NCI-H82 treated with DMSO at 0.1 percent for 48 hours (cell line): ENCODE results near the gene LIPT1.
"Not testable (repeated sequence)": the region's sequence is repeated elsewhere in the genome, so short reads cannot be mapped to it uniquely, and the experiment has no call there.

ENCODE experiments used
- DNase-seq: peaks from one replicate; lab custom pipeline; 2025; ENCODE audit not compliant: unreplicated experiment; lab: John Stamatoyannopoulos, UW

Gene LIPT1

DNA sequence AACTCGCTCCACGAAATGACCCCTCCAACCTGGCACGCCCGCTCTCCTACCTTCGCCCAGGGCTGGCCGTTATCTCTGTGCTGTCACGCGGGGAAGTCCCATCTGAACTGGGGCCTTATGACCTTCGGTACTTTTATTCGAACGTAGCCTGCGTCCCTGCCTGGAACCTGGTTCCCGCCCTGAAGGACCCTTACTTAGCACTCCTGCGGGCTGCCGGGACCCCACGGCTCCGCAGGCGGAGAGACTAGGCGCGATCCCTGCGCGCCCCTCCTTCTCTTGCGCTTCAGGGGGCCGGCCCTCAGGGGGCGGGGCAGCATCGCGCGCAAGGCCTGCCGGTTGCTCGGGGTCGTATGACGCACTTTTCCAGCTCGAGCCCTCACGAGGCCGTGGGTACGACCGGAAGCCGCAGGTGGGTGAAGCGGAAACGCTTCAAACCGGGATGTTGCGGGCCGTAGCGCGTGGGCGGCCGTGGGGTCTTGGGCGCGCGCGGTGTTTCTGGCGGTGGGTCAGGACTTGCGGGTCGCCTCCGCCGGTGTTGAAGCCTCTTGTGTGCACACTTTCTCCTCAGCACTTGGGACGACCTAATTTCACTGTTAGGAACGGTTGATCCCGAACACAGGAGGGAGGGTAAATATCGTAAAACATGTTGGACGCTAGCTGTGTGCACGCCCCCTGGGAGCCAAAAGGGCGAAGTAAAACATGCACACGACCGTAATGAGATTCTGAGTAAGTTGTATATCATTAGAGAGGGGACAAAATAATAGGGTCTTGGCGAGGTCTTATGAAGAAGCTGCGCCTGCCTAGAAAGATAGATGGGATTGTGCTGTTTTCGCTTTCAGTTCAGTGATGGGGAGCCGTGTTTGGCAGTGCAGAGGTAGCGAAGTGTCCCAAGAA, at the start of gene LIPT1, which contains the start of gene TSGA10:
LIPT1 (plus strand) TSS at position 325 of the 894 bp plus-strand sequence. CDS start 6,991 bp downstream, outside the sequence.
TSGA10 (minus strand) TSS at position 300 of the 894 bp plus-strand sequence. CDS start 45,503 bp downstream, outside the sequence.
- peak; percentile 72 for DNase-seq

DNA sequence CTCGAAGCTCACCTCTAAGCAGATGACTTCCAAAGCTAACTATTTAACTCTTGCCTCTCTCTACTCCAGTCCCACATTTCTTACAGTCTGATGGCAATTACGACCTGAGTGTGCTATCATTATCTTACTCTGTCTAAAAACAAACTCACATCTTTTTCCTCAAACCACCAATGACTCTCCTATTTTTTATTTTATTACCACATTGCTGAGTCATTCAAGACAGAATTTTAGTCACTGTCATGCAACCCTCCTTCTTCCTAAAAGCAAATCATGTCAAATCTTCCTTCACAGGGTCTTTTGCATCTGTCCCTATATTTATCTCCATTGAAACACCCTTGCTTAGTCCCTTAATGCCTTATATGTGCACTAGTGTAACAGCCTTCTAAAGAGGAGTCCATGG, 47.9 kb upstream of the LIPT1 start:
- DNase-seq: no peak

DNA sequence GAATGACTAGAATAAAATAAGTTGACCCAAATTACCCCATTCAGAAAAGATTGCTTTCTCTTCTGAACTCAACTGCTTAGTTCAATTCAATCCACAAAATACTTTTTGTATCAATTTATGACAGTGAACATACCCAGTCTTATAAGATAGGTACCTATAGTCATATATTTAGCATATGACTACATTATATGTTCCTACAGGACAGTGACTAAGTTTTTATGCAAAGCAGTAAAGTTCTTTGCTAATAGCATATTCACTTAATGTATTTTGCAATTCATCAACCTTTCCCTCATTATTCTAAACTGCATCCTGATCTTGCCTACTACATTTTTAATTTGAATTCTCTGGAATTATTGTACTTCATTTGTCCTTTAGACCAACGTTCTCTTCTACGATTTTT, 43.5 kb upstream of the LIPT1 start:
- no peak for DNase-seq

DNA sequence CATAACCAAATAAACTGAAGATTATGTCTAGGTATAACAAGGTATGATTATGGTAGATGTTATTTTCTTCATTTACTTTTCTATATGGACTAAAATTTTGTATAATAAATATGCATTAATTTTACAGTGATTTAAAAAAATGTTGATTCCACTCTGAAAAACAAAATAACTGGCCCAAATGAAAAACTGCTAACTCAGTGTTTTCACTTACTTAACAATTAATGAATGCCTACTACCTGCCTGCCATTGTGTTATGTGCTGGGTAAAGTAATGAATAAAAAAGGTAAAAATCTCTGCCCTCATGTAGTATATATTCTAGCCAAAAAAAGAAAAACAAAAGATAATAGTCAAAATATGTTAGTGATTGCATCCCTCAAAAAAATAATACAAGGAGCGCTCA, 42.8 kb upstream of the LIPT1 start:
- no peak for DNase-seq

DNA sequence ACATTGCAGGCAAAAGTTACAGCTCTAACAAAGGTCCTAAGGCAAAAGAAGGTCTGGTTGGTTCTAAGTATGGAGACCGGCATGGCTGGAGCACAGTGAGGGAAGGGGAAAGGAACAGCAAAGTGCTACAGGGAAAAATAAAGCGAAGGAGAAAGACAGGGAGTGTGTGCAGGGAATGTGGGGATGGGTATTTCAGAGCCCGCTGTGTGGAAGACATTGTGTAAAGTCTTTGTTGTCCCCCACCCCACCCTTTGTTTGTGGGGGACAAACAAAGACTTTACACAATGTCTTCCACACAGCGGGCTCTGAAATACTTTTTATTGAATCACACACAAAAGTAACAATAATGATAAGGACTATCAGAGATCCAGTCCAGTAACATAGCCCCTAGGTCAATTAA, 42.1 kb upstream of the LIPT1 start:
- no peak for DNase-seq

DNA sequence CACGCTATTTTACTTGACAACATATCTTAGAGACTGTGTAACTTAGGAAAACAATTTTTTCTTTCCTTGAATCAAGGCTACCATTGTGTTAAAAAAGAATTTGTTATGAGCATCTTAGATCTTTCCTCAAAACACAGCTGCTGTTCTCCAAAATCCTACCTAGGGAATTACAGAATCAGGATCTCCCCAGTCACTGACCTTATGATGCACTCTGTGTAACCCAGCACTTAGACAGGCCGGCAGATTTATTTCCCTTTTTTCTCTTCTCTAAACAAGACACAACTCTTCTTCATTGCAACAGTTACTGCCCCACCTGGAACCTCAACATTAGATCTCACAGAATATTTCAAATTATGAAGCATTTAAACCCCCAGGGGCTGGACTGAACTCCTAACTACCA, 26.8 kb upstream of the LIPT1 start:
- no peak for DNase-seq

DNA sequence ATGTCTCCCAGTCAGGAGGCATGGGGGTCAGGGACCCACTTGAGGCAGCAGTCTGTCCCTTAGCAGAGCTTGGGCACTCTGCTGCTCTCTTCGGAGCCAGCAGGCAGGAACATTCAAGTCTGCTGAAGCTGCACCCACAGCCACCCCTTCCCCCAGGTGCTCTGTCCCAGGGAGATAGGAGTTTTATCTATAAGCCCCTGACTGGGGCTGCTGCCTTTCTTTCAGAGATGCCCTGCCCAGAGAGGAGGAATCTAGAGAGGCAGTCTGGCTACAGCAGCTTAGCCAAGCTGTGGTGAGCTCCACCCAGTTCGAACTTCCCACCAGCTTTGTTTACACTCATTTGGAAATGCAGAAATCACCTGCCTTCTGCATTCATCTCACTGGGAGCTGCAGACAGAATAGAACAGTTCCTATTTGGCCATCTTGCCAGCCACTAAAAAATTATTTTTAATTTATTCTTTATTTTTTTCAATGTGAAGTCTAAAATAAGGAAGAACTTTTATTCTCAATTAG, 19.7 kb upstream of the LIPT1 start:
- DNase-seq: not testable (repeated sequence)

DNA sequence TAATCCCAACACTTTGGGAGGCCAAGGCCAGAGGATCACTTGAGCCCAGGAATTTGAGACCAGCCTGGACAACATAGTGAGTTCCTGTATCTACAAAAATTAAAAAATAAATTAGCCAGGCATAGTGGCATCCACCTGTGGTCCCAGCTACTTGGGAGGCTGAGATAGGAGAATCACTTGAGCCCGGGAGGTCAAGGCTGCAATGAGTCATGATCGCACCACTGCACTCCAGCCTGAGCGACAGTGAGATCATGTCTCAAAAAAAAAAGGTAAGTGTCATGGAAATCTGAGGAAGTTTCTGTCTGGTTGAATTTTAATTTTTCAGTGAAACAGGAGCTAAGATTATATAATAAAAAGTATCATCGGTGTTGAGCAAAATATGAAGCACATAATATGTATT, 15.8 kb upstream of the LIPT1 start:
- no peak for DNase-seq

DNA sequence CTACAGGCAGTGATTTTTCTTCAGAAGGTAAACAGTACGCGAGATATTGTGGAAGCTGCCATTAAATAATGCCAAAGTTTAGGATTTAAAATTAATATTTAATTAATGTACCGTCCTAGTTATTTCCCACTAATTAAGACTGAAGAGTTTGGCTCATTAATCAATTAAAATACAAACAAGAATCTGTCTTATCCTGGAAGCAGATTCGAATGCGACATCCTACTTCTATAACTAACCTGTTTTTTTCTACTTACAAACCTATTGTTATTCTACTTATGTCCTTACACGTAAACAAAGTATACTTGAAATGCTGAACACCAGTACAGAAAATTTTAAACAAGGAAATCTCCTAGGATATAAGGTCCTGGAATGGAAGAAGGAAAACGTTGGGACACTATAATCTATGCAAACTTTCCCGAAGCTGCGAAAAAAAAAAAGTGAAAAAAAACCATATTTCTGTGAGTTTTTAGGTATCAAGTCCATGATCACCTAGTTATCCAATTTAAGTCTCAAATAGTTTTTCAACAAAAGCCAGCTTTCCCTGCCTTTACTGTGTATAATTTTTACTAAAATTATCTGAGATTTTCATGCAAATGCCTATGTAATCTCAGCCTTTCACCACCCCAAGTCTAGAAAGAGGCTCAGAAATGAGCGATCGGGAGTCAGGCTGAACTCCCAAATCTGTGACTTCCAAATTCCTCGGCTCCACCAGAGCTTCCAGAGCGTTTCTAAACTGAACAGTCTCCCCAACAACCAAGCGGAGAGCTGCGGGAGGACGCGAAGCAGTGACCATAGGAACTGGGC, 14.5 kb upstream of the LIPT1 start:
- no peak for DNase-seq

DNA sequence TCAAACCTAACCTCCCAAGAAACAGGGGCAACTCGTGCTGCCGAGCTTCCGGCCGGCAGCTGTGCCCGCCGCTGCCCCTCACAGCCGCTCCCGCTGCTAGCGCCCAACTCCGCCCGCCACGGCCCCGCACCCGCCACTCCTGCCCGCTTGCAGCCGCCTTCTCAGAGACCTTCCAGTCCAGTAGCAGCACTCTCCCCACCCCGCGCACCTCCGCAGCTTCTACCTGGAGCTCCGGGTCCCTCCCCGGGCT, 14.0 kb upstream of the LIPT1 start:
- DNase-seq: no peak

DNA sequence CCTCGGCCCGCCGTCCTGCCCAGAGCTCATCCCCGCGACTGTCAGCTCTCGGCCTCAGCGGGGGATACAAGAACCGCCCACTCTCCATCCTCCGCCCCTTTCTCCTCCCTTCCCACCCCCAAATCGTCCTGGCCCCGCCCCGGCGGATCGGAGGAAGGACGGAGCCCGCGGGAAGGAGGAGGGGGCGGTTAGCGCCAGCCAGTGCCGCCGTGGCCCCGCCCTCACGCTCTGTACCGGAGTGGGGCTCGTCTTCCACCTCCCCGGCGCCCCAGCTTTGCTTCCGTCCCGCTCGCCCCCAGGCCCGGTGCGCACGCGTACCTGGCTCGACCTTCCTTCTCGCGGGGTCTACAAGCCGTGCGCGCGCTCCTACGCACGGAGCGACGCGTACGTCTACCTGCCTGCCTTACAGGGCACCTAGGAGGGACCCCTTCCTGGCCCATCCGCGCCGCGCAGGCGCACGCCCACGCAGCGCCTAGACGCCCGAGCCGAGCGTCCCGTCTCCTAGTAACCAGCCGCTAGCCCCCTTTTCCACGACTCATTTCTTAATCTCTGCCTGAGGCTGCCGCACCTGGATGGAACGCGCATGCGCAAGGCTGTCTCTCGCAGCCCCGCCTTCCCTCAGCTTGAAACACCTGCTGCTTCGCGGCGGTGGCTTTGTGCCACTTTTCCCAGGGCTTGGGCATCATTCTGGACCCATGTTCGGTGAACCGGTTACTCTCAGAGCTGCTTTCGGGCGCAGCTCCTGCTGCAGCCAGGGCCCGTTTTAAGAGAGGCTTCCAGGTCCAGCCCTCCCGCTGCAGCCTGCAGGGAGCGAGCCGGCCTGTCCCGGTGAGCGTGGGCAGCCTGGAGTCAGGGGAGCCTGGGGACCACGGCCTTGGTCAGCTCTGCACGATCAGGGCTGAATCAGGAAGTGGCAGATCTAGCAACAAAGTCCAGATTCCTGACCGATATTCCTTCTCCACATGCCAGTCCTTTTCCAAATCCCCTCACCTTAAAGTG, 13.4 kb upstream of the LIPT1 start, which contains the start of gene C2orf15:
C2orf15 (plus strand) TSS at position 598 of the 999 bp plus-strand sequence. CDS start 8,852 bp downstream, outside the sequence.
- peak; percentile 87 for DNase-seq

DNA sequence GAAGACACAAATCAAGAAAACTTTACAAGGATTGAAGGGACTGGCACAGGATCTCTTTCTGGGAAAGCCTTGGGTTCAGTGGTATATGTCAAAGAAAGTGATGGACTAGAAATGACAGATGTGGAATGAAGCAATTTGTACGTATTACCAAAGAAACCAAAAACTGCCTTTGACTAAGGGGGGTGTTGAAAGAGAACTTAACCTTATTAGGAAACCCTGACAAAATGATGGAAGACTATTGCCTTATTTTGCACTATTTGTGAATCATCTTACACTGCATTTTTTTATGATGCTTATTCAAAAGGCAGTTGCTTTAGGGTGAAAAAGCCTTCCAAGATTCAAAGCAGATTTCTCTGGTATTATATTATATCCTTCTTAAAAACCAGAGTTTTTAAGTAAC, 4.1 kb upstream of the LIPT1 start:
- DNase-seq: no peak

DNA sequence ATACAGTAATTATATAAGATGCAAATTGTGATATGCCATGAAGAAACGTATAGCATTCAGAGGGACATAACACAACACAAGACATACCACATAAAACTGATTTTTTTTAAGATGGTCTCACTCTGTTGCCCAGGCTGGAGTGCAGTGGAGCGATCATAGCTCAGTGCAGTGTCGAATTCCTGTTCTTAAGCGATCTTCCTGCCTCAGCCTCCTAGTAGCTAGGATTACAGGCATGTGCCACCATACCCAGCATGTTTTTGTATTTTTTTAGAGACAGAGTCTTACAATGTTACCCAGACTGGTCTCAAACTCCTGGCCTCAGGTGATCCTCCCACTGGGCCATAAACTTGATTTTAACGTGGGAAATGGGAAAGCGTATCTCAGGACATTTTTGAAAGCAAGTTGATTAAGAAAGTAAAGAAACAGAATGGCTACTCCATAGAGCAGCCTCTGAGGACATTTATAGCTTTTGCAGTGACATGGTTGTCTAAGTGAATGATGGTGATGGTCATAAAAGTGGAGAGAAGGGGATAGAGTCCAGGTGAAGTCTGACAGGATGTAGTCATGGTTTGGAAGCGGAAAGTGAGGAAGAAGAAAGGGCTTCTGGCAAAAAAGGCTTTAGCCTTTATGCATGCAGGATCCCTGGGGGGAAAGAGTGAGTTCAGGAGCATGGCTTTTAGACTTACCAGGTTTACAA, 2.4 kb upstream of the LIPT1 start:
- DNase-seq: no peak

DNA sequence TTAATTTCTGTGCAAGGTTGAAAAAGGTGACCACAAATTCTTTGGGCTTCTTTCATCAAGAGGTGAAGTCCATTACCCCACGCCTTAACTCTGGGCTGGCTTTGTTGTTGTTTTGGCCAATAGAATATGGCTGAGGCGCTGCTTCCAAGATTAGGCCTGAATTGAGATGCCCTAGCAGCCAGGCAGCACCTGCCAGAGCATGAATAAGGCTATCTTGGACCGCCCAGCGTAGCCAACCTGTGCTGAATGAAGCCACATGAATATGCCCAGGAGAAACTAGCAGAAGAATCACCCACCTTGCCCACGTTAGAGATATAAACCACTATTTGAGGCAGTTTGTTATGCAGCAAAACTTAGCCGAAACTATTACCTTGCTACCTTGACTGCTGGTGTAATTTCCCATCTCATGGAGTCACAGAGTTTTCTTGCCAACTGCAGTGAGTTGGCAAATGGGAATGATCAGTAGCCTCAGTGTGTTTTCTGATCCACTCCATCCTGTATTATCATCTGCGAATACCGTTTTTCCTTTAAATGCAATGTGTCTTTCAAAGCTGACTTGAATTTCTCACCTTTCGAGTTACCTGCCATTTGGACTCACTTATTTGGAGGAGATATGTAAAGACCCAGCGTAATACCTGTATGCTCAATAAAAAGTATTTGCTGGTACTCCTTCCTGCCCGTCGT, 704 bp upstream of the LIPT1 start:
- DNase-seq: no peak

DNA sequence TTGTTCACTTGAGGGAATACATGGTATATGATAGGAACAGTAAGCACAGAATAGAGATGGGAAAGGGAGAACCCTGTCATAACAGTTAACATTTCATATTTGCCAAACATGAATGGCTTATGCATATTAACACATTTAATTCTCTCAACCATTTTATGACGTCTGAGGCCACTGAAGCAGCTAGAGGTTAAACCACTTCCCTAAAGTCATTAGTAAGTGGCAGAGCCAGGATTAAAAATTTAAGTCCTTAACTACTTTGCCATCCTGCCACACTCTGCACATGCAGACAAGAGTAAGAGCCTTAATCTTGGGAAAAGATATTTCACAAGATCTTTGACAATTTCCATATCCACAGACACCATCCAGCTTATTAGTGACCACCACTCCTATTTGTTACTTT, 2.1 kb downstream of the LIPT1 start:
- no peak for DNase-seq

DNA sequence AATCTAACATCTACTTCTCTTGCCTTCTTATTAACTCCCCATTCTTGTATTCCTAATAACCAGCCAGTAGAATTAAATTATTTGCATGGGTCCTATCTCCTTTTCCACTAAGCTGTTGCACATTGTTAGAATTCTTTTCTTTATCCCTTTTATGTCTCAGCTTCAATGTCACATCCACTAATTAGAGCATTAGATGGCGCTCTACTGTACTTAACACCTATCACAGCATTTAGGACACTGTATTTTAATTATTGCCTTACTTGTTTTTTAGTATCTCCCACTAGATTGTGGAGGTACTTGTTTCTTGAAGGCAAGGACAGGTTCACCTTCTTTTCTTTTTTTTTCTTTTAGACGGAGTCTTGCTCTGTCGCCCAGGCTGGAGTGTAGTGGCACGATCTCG, 3.8 kb downstream of the LIPT1 start:
- DNase-seq: no peak

DNA sequence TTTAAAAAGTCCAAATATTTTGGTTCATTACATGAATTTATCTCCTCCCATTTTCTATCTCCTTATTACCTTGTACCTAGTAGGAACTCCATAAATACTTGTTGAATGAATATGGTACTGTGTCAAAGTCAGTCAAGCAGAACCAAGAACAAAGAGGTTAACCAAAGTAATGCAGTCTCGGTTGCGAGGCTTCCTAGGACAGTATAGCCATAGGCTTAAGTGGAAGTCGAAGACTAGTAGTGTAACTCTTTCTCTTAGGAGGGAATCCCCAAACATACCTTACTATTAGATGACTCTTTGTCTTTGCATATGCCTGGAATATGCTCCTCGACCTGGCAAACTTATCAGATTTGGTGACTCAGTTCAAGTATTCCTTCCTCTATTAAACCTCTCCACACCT, 4.8 kb downstream of the LIPT1 start:
- no peak for DNase-seq

DNA sequence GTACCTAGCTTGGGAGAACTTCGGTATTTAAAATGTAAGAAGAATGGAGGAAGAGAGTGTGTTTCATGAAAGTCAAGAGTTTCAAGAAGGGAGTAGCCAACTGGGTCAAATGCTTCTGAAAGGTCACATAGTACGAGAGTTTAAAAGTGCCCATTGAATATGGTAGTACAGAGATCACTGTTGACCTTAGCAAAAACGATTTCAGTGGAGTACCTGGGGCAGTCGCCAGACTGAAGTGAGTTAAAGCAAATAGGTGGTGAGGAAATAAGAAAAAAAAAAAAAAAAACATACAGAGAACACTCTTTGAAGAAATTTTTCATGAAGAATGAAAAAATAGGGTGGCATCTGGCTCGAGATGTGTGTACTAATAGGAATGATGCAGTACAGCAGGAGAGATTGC, 11.5 kb downstream of the LIPT1 start:
- no peak for DNase-seq

DNA sequence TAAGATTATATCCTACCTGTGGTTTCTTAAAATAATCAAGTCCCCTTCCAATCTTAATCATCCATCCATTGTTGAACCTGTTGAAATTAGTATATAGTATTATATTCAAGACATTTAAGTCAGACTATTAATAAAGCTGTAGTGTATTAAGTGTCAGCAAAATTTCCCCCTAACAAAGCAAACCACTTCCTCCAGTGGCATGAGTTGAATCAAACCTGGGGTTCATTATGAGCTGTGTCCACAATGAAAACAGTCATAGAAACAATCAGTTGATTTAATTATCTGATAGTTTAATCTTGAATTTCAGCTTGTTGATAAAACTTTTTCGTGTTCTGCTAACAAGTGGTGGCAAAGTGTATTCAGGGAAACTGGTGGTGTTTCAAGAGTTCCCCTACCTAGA, 14.8 kb downstream of the LIPT1 start:
- DNase-seq: no peak
